T-helper 2 cell treated with Interferon-gamma antibody and Interleukin-4, amounts not matched to agents 5 μg/mL and 100 μg/mL, for 36 hours (primary cell): ENCODE measurements around the gene CEP131.

Source experiments
- DNase-seq: peaks from one replicate; pipeline ENCODE4 v3.0.0; 2021; ENCODE audit warnings: low spot score
- H3K27ac Mint-ChIP-seq: one replicate; pipeline ENCODE4 v1.8.0; 2021; ENCODE audit warnings: mild to moderate bottlenecking, mixed read lengths
- H3K27me3 Mint-ChIP-seq: one replicate; pipeline ENCODE4 v1.8.0; 2021; ENCODE audit warnings: low read depth, mixed read lengths
- H3K36me3 Mint-ChIP-seq: one replicate; pipeline ENCODE4 v1.8.0; 2021; ENCODE audit warnings: low read depth, mixed read lengths
- H3K4me1 Mint-ChIP-seq: one replicate; pipeline ENCODE4 v1.8.0; 2021; ENCODE audit warnings: low read depth, mixed read lengths
- H3K4me3 Mint-ChIP-seq: one replicate; pipeline ENCODE4 v1.8.0; 2022; ENCODE audit warnings: mild to moderate bottlenecking, moderate library complexity, mixed read lengths
- H3K9me3 Mint-ChIP-seq: one replicate; pipeline ENCODE4 v1.8.0; 2021; ENCODE audit warnings: mixed read lengths

The CEP131 gene

GRCh38 chr17:81217491-81217890, 5.3 kb downstream of the CEP131 start:
- H3K27ac Mint-ChIP-seq = no peak overlapping the region
- no peak overlapping the region for H3K4me3 Mint-ChIP-seq
- H3K4me1 Mint-ChIP-seq = peaks cover 7% of the 10 kb centered on the region
- DNase-seq = no peak
- no peaks in the 10 kb centered on the region for H3K27me3 Mint-ChIP-seq
- no peaks in the 10 kb centered on the region for H3K9me3 Mint-ChIP-seq
- H3K36me3 Mint-ChIP-seq = no peaks in the 10 kb centered on the region

- no peaks in the 10 kb centered on the region for H3K27me3 Mint-ChIP-seq
- no peak for DNase-seq
- H3K4me3 Mint-ChIP-seq = no peak overlapping the region
- H3K4me1 Mint-ChIP-seq = no peaks in the 10 kb centered on the region
- no peaks in the 10 kb centered on the region for H3K36me3 Mint-ChIP-seq
- H3K27ac Mint-ChIP-seq = no peak overlapping the region
- no peaks in the 10 kb centered on the region for H3K9me3 Mint-ChIP-seq
These were observed 8.8 kb downstream of the CEP131 start for GRCh38 chr17:81213978-81214377.

- Mint-ChIP-seq H3K9me3 (no peaks in the 10 kb centered on the region), H3K27ac (no peak overlapping the region), H3K4me3 (no peak overlapping the region), H3K36me3 (no peaks in the 10 kb centered on the region), H3K27me3 (no peaks in the 10 kb centered on the region), H3K4me1 (no peaks in the 10 kb centered on the region)
- no peak for DNase-seq
These were observed 10.4 kb downstream of the CEP131 start for GRCh38 chr17:81212365-81212764.

GRCh38 chr17:81210868-81211267, 11.9 kb downstream of the CEP131 start:
- Mint-ChIP-seq H3K4me3 (no peak overlapping the region), H3K9me3 (no peaks in the 10 kb centered on the region), H3K27ac (no peak overlapping the region), H3K36me3 (no peaks in the 10 kb centered on the region), H3K27me3 (no peaks in the 10 kb centered on the region), H3K4me1 (no peaks in the 10 kb centered on the region)
- DNase-seq = no peak

GRCh38 chr17:81210466-81210865, 12.3 kb downstream of the CEP131 start:
- DNase-seq = no peak
- H3K4me3 Mint-ChIP-seq = no peak overlapping the region
- no peaks in the 10 kb centered on the region for H3K36me3 Mint-ChIP-seq
- H3K4me1 Mint-ChIP-seq = no peaks in the 10 kb centered on the region
- H3K27ac Mint-ChIP-seq = no peak overlapping the region
- H3K9me3 Mint-ChIP-seq = no peaks in the 10 kb centered on the region
- H3K27me3 Mint-ChIP-seq = no peaks in the 10 kb centered on the region

GRCh38 chr17:81209141-81209540, 13.6 kb downstream of the CEP131 start:
- no peaks in the 10 kb centered on the region for H3K36me3 Mint-ChIP-seq
- H3K4me3 Mint-ChIP-seq = no peak overlapping the region
- no peak overlapping the region for H3K27ac Mint-ChIP-seq
- H3K4me1 Mint-ChIP-seq = no peaks in the 10 kb centered on the region
- no peaks in the 10 kb centered on the region for H3K27me3 Mint-ChIP-seq
- DNase-seq = no peak
- no peaks in the 10 kb centered on the region for H3K9me3 Mint-ChIP-seq

GRCh38 chr17:81208651-81209050, 14.1 kb downstream of the CEP131 start:
- Mint-ChIP-seq H3K27ac (no peak overlapping the region), H3K9me3 (no peaks in the 10 kb centered on the region), H3K4me3 (no peak overlapping the region), H3K4me1 (no peaks in the 10 kb centered on the region), H3K27me3 (no peaks in the 10 kb centered on the region), H3K36me3 (no peaks in the 10 kb centered on the region)
- no peak for DNase-seq

- Mint-ChIP-seq H3K4me1 (no peaks in the 10 kb centered on the region), H3K4me3 (no peak overlapping the region), H3K27me3 (no peaks in the 10 kb centered on the region), H3K27ac (no peak overlapping the region), H3K9me3 (no peaks in the 10 kb centered on the region), H3K36me3 (no peaks in the 10 kb centered on the region)
- no peak for DNase-seq
These were observed 14.9 kb downstream of the CEP131 start for GRCh38 chr17:81207610-81208581.

- no peaks in the 10 kb centered on the region for H3K9me3 Mint-ChIP-seq
- H3K36me3 Mint-ChIP-seq = no peaks in the 10 kb centered on the region
- DNase-seq = no peak
- H3K4me1 Mint-ChIP-seq = no peaks in the 10 kb centered on the region
- no peak overlapping the region for H3K27ac Mint-ChIP-seq
- H3K27me3 Mint-ChIP-seq = no peaks in the 10 kb centered on the region
- H3K4me3 Mint-ChIP-seq = no peak overlapping the region
These were observed 16.1 kb downstream of the CEP131 start for GRCh38 chr17:81206657-81207056.

- Mint-ChIP-seq H3K27ac (no peak overlapping the region), H3K9me3 (no peaks in the 10 kb centered on the region), H3K27me3 (no peaks in the 10 kb centered on the region), H3K36me3 (no peaks in the 10 kb centered on the region), H3K4me1 (no peaks in the 10 kb centered on the region), H3K4me3 (no peak overlapping the region)
- DNase-seq = no peak
These were observed 16.6 kb downstream of the CEP131 start for GRCh38 chr17:81206166-81206565.

- Mint-ChIP-seq H3K4me3 (no peak overlapping the region), H3K4me1 (no peaks in the 10 kb centered on the region), H3K9me3 (no peaks in the 10 kb centered on the region), H3K36me3 (no peaks in the 10 kb centered on the region), H3K27me3 (no peaks in the 10 kb centered on the region), H3K27ac (no peak overlapping the region)
- DNase-seq = no peak
These were observed 18.2 kb downstream of the CEP131 start for GRCh38 chr17:81204578-81204977.

- Mint-ChIP-seq H3K9me3 (no peaks in the 10 kb centered on the region), H3K4me1 (no peaks in the 10 kb centered on the region), H3K27ac (no peak overlapping the region)
These were observed 19.6 kb downstream of the CEP131 start for GRCh38 chr17:81203136-81203535.

GRCh38 chr17:81202318-81202717, 20.4 kb downstream of the CEP131 start:
- Mint-ChIP-seq H3K27me3 (no peaks in the 10 kb centered on the region), H3K36me3 (no peaks in the 10 kb centered on the region), H3K4me3 (no peak overlapping the region), H3K27ac (no peak overlapping the region), H3K4me1 (no peaks in the 10 kb centered on the region), H3K9me3 (no peaks in the 10 kb centered on the region)
- no peak for DNase-seq

More at GRCh38 chr17:81203136-81203535, 19.6 kb downstream of the CEP131 start:
- Mint-ChIP-seq H3K27me3 (no peaks in the 10 kb centered on the region), H3K36me3 (no peaks in the 10 kb centered on the region), H3K4me3 (no peak overlapping the region)
- DNase-seq = no peak

- DNase-seq = no peak
- H3K9me3 Mint-ChIP-seq = no peaks in the 10 kb centered on the region
- no peaks in the 10 kb centered on the region for H3K36me3 Mint-ChIP-seq
- H3K27ac Mint-ChIP-seq = no peak overlapping the region
- H3K4me3 Mint-ChIP-seq = no peak overlapping the region
- H3K27me3 Mint-ChIP-seq = no peaks in the 10 kb centered on the region
- no peaks in the 10 kb centered on the region for H3K4me1 Mint-ChIP-seq
These were observed 21.8 kb downstream of the CEP131 start for GRCh38 chr17:81200695-81201580.
